ENCODE results near the gene GLI1. TPM values are rescaled to one million over a fixed set of nuclear protein-coding genes. Genes with fewer than 3 reads are reported as not detected.
A peak's percentile ranks its signal among the peaks of the same experiment; 100 is the strongest.

Gene GLI1
- total and polyA plus RNA-seq, 2 of the 13 experiments (the other 11 are each of a cell fraction or from before 2014, with no cell fraction given), result 0.09 to 0.20 TPM

DNA sequence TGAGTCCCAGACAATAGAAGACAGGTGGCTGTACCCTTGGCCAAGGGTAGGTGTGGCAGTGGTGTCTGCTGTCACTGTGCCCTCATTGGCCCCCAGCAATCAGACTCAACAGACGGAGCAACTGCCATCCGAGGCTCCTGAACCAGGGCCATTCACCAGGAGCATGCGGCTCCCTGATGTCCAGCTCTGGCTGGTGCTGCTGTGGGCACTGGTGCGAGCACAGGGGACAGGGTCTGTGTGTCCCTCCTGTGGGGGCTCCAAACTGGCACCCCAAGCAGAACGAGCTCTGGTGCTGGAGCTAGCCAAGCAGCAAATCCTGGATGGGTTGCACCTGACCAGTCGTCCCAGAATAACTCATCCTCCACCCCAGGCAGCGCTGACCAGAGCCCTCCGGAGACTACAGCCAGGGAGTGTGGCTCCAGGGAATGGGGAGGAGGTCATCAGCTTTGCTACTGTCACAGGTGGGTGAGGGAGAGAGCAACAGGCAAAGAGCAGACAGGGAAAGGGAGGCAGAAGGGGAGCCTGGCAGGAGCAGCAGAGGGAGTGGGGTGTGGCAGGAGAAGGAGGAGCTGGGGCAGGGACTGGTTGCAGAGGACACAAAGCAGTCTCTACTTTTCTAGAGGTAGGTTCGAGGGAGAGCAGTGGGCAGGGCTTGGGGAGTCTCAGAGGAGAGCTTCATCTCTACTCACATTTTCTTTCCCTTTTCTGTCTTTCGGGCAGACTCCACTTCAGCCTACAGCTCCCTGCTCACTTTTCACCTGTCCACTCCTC, 4.0 kb upstream of the GLI1 start (continued):
- TF ChIP-seq ZNF777 (CRISPR knock-in tag; IDR thresholded peaks at IDR 0.05), result 0 out of 2 replicates have a peak, but pooled peaks have one; percentile 1
- TF ChIP-seq ZNF468 (CRISPR knock-in tag; IDR thresholded peaks at IDR 0.05), result 0 out of 2 replicates have a peak, but pooled peaks have one; percentile 32
- TF ChIP-seq POLR2G (IDR thresholded peaks at IDR 0.05; ENCODE audit: low read depth, low read length), result peak; percentile 4
- no peak for TF ChIP-seq NONO (IDR thresholded peaks at IDR 0.05)
- TF ChIP-seq NONO (CRISPR knock-in tag; conservative IDR thresholded peaks at IDR 0.05), result 0 out of 2 replicates have a peak, but pooled peaks have one; percentile 10
- TF ChIP-seq POGZ (CRISPR knock-in tag; IDR thresholded peaks at IDR 0.05), result no peak
- TF ChIP-seq SOX6 (IDR thresholded peaks at IDR 0.05), result no peak
- no peak for TF ChIP-seq SOX6 (CRISPR knock-in tag; IDR thresholded peaks at IDR 0.05)
- no peak for TF ChIP-seq EHMT2 (IDR thresholded peaks at IDR 0.05; ENCODE audit: borderline replicate concordance, low read depth, low read length)
- TF ChIP-seq ZNF790 (CRISPR knock-in tag; IDR thresholded peaks at IDR 0.05; ENCODE audit: borderline replicate concordance), result no peak
- 0 out of 2 replicates have a peak, but pooled peaks have one; percentile 19 for TF ChIP-seq ZNF235 (CRISPR knock-in tag; IDR thresholded peaks at IDR 0.05; ENCODE audit: borderline replicate concordance)
- TF ChIP-seq ADNP (CRISPR knock-in tag; IDR thresholded peaks at IDR 0.05), result no peak
- no peak for TF ChIP-seq ZFP36L1 (CRISPR knock-in tag; IDR thresholded peaks at IDR 0.05)
- TF ChIP-seq SRSF9 (IDR thresholded peaks at IDR 0.05; ENCODE audit: borderline replicate concordance, insufficient read depth, low read depth, low read length, poor library complexity, severe bottlenecking), result no peak
- TF ChIP-seq MAZ (IDR thresholded peaks at IDR 0.05; ENCODE audit: borderline replicate concordance, low read depth, low read length), result no peak
- no peak; the same call in 1 of the 2 replicates for TF ChIP-seq MAZ (CRISPR knock-in tag; IDR thresholded peaks at IDR 0.05; ENCODE audit: low read depth)
- TF ChIP-seq HNRNPL (IDR thresholded peaks at IDR 0.05; ENCODE audit: low read depth, low read length), result 0 out of 2 replicates have a peak, but pooled peaks have one; percentile 0
- TF ChIP-seq HOXA7 (CRISPR knock-in tag; IDR thresholded peaks at IDR 0.05), result no peak
- TF ChIP-seq, protein P1, sequence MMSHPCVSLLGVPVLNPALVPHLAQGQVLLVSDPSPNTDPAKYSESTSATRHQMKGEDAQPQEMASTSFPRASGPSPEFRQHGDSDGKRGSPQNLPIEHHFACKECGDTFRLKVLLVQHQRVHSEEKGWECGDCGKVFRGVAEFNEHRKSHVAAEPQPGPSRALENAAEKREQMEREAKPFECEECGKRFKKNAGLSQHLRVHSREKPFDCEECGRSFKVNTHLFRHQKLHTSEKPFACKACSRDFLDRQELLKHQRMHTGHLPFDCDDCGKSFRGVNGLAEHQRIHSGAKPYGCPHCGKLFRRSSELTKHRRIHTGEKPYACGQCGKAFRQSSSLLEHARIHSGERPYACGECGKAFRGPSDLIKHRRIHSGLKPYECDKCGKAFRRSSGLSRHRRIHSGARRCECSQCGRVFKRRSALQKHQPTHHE (CRISPR knock-in tag; IDR thresholded peaks at IDR 0.05; ENCODE audit: borderline replicate concordance), result no peak
- peak; percentile 74; the same call in 1 of the 2 replicates for TF ChIP-seq SP2 (CRISPR knock-in tag; IDR thresholded peaks at IDR 0.05)
- no peak for TF ChIP-seq FOXK2 (IDR thresholded peaks at IDR 0.05)
- no peak for TF ChIP-seq CBFB (CRISPR knock-in tag; IDR thresholded peaks at IDR 0.05)
- TF ChIP-seq YY1 (IDR thresholded peaks at IDR 0.05; ENCODE audit: insufficient read depth, insufficient replicate concordance, low read depth, low read length), result no peak
- TF ChIP-seq, protein P2, sequence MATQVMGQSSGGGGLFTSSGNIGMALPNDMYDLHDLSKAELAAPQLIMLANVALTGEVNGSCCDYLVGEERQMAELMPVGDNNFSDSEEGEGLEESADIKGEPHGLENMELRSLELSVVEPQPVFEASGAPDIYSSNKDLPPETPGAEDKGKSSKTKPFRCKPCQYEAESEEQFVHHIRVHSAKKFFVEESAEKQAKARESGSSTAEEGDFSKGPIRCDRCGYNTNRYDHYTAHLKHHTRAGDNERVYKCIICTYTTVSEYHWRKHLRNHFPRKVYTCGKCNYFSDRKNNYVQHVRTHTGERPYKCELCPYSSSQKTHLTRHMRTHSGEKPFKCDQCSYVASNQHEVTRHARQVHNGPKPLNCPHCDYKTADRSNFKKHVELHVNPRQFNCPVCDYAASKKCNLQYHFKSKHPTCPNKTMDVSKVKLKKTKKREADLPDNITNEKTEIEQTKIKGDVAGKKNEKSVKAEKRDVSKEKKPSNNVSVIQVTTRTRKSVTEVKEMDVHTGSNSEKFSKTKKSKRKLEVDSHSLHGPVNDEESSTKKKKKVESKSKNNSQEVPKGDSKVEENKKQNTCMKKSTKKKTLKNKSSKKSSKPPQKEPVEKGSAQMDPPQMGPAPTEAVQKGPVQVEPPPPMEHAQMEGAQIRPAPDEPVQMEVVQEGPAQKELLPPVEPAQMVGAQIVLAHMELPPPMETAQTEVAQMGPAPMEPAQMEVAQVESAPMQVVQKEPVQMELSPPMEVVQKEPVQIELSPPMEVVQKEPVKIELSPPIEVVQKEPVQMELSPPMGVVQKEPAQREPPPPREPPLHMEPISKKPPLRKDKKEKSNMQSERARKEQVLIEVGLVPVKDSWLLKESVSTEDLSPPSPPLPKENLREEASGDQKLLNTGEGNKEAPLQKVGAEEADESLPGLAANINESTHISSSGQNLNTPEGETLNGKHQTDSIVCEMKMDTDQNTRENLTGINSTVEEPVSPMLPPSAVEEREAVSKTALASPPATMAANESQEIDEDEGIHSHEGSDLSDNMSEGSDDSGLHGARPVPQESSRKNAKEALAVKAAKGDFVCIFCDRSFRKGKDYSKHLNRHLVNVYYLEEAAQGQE (IDR thresholded peaks at IDR 0.05; ENCODE audit: borderline replicate concordance in 1 of 2, low read depth in 1 of 2, low read length in 2 of 2), result no peak
- peak; percentile 6; the same call in 1 of the 2 replicates for TF ChIP-seq MYC (CRISPR knock-in tag; IDR thresholded peaks at IDR 0.05; ENCODE audit: borderline replicate concordance)
- TF ChIP-seq ZNF619 (CRISPR knock-in tag; IDR thresholded peaks at IDR 0.05), result 0 out of 2 replicates have a peak, but pooled peaks have one; percentile 19
- no peak for TF ChIP-seq ZNF430 (CRISPR knock-in tag; IDR thresholded peaks at IDR 0.05)

All from HepG2 (cell line).